Posterior cingulate gyrus (tissue), 11 donors: ENCODE measurements around the gene ANKRD34A.
A peak's percentile ranks its signal among the peaks of the same experiment; 100 is the strongest.
"Not testable (repeated sequence)": the region's sequence is repeated elsewhere in the genome, so short reads cannot be mapped to it uniquely, and the experiment has no call there.

Experiments used
- DNase-seq, 10 donors: peaks; one replicate each; pipeline versions ENCODE4 v3.0.0 to v3.0.0-alpha.2; 2020 to 2021; ENCODE audit warnings: mixed read lengths in 3 of 10
- intact Hi-C: fragments of 100-400 bp; cut with DNase I; formaldehyde crosslinking; loops from one replicate; pipeline ENCODE4 v1.15.1; 2023

The ANKRD34A gene

DNA sequence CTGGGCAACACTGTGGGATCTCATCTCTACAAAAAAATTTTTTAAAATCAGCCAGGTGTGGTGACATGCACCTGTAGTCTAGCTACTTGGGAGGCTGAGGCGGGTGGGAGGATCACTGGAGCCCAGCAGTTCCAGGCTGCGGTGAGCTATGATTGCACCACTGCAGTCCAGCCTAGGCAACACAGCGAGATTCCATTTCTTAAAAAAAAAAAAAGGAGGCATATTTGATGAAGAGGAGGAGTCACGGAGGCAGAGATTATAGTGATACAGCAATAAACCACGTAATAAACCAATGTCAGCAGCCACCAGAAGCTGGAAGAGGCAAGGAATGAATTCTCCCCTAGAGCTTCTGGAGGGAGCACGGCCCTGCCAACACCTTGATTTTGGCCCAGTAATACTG lies 10.5 kb downstream of the ANKRD34A start:
- DNase-seq = no peak
- intact Hi-C loops = no loop called here

DNA sequence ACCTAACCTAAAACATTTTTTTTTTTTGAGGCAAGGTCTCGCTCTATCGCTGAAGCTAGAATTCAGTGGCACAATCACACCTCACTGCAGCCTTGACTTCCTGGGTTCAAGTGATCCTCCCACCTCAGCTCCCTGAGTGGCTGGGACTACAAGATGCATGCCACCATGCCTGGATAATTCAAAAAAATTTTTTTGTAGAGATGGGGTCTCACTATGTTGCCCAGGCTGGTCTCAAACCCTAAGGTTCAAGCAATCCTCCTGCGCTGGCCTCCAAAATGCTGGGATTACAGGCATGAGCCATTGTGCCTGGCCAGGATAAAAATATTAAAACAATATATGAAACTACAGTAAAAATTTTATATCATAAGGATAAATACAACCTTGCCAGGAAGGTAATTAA lies 11.5 kb downstream of the ANKRD34A start:
- intact Hi-C loops = no loop called here
- no peak for DNase-seq

DNA sequence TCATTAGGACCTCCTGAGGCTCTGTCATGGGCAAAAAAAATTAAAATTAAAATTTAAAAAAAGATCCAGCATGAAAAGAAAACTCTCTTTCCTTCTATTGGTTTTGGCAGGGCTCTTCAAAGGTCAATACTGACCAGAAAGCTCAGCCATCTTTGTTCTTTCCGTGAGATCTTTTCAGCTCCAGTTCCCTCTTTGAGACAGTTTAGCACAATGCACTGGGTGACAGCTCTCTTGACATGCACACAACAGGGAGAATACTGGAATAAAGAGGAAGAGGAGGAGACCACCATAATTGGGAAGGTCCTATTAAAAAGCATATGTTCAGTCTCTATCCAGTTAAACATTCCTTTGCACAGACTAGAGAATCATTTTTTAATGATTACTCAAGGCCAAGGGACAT lies 12.8 kb downstream of the ANKRD34A start:
- intact Hi-C loops = no loop called here

DNA sequence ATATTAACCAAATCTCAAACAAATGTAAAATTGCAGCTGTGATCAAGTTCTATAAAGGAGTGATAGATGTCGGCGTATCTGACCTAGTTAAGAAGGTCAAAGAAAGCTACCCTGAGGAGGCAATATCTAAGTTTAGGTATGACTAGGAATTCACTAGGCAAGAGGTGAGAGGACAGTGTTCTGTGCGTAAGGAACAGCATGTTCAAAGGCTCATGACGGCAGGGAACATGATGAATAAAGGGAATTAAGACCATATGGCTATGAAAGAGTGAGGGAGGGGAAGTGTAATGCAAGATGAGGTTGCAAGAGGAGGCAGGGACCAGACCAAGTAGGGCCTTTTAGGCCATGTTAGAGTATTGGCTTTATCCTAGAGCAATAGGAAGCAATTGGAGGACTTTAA lies 15.2 kb downstream of the ANKRD34A start:
- DNase-seq = no peak
- intact Hi-C loops = no loop called here

More for the DNA sequence above, 12.8 kb downstream of the ANKRD34A start:
- DNase-seq = no peak

GRCh38 chr1:145947551-145947950 lies 16.8 kb downstream of the ANKRD34A start:
- no peak for DNase-seq
- intact Hi-C loops = no loop called here

DNA sequence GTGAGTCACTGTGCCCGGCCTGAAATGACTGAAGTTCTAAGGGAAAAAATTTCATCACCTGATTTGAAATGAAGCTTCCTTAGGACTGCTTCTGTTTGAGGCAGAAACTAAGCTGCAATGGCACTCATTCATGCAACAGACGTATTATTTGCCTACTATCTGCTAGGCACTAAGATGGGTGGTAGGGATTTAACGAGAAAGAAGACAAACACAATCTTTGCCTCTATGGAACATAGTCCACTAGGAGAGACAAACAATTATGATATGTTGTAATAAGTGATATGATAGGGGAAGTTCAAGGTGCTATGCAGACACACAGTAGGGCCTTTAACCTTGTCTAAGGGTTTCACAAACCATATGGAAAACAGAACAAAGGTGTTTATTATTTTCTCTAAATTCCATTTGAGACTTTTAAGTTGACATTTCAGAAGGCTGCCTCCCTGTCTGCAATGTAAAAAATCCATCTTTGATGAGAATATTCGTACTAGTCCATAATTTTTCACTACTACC lies 17.8 kb downstream of the ANKRD34A start:
- DNase-seq = no peak
- intact Hi-C loops = no loop called here

DNA sequence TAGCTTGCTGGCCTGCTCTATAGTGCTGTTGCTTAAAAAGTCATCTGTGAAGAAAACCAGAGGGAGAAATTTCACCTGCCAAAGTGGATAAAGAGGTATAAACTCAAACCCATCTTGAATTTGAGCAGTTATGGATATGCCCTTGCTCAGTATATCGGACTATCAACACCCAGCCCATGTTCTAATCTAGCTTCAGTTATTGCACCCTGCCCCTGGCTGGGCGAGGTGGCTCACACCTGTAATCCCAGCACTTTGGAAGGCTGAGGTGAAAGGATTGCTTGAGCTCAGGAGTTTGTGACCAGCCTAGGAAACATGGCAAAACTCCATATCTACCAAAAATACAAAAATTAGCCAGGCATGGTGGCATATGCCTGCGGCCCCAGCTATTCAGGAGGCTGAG lies 19.8 kb downstream of the ANKRD34A start:
- intact Hi-C loops = no loop called here

GRCh38 chr1:145942871-145943270 lies 21.5 kb downstream of the ANKRD34A start:
- no peak for DNase-seq
- intact Hi-C loops = no loop called here

More for the DNA sequence above, 19.8 kb downstream of the ANKRD34A start:
- DNase-seq = no peak

DNA sequence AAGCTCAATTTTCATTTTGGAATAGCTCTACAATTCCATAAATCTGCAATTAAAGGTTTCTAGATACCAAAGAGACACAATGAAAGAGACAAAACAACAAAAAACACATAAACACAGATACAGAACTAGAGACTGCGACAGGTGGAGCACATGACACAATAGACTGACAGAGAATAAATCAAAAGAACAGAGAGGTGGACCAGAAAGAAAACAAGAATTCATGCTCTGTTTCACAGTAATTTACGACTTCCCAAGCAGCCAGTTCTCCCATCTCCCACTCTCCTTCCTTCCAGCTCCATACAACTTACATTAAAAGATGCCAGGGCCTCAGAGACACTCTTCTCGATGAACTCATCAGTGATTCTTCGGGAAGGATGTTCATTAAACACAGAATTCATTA lies 22.0 kb downstream of the ANKRD34A start:
- intact Hi-C loops = no loop called here
- no peak for DNase-seq

DNA sequence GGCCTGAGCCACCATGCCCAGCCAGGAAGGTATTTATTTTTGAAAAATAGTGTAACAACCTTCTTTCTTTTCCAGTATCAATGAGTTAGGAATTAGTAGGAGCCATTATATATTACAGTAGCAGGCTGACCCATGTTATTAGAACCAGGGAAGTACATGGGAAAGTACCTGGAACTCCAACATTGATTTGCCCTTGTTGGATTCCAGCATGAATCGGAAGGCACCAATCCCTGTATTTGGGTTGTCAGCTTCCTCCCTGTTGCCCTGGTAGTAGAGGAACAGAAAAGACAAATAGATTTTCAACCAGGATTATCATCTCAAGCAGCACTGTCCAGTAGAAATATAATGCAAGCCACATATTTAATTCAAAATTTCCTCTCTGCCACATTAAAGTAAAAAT lies 26.9 kb downstream of the ANKRD34A start:
- intact Hi-C loops = no loop called here
- no peak for DNase-seq

DNA sequence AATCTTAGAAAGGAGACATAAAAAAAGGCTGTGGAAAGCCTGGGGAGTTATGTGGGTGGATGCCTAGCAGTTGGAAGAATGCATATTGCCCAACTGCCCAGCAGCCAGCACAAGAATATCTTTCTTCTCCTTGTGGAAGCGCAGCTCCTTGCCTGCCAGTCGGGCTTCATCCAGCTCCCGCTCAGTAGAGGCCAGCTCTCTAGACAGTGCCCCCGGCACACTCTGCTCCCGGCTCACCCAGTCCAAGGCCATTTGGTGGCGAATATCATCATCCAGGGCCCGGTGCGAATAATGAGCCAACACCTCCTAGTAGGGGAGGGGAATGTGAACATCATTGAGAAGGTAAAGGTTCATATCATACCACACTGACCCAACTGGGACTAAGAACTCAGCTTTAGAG lies 28.1 kb downstream of the ANKRD34A start:
- DNase-seq = peak in 1 of 10 donors; percentile 27
- intact Hi-C loops = no loop called here

DNA sequence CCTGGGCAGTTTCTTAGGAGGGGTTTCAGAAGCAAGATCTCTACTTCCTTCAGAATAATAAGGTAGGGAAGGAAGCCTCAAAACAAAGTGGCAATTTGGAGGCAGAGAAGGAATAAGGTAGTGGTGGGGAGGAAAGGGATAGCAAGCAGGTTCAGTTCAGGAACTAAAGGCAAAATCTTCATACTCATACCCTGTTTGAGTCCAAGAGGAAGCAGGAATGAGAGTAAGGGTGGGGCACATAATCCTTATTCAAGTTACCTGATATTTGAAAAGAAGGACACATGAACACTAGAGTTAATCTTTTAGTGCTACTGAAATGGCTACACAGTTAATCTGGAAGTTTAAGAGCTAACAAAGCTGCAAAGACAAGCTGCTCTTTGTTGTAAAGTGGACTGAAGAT lies 28.7 kb downstream of the ANKRD34A start:
- no peak for DNase-seq
- intact Hi-C loops = no loop called here

DNA sequence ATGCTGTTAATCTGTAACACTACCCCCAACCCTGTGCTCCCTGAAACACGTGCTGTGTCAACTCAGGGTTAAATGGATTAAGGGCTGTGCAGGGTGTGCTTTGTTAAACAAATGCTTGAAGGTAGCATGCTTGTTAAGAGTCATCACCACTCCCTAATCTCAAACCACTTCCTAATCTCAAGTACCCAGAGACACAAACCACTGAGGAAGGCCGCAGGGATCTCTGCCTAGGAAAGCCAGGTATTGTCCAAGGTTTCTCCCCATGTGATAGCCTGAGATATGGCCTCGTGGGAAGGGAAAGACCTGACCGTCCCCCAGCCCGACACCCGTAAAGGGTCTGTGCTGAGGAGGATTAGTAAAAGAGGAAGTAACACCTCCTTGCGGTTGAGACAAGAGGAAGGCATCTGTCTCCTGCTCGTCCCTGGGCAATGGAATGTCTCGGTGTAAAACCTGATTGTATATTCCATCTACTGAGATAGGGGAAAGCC lies 31.8 kb downstream of the ANKRD34A start:
- intact Hi-C loops, DNase-seq: not testable (repeated sequence)

GRCh38 chr1:145927916-145928643 lies 36.3 kb downstream of the ANKRD34A start:
- intact Hi-C loops = loop anchor here (2.0 kb wide), 1 partner anchor 29 kb away; no protein-coding TSS in a partner anchor
- no peak for DNase-seq

DNA sequence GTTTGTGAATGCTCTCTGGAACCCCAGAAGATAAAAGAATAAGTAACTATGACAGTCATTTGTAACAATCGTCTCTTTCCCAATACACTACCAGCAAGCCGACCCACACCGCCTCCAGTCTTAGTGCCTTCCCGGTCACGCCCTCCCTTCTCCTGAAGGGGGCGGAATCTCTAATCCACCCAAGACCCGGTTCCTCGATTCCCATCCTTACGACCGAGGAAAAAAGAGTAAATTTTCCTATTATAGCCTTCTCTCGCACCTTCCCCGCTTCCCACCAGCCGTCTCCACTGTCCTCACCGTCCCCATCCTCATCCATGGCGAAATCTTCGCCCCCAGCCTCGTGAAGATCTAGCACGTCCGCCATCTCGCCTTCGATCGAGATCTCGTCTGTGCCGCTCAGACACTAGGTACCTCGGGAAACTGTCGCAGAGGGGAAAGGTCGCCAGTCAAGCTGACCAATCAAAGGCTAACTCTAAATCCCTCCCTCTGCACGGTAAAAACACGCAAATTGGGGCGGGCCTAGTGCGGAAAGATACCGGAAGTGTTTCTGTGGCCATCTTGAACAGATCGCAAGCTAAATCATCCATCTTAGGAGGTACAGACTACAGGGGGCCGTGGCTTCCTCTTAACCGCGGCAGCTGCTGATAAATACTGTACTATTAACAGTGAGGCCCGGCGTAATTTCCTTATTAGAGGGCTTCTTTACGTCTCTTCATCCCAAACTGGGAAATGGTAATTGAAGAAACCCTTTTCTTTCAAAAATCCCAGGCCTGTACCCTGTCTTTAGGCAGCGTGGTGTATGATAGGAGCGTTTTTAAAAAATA lies 37.1 kb downstream of the ANKRD34A start, which contains the start of gene RBM8A:
Gene RBM8A (minus strand): TSS at position 422 of the 824 bp plus-strand sequence. CDS start 58 bp downstream, at position 364.
- peak; percentile 88 to 99 (median 93) for DNase-seq
- intact Hi-C loops = loop anchor here (2.0 kb wide), 1 partner anchor 30 kb away; no protein-coding TSS in a partner anchor

- intact Hi-C loops = loop anchor here (2.0 kb wide), 1 partner anchor 30 kb away; no protein-coding TSS in a partner anchor
- DNase-seq = no peak
Measured at GRCh38 chr1:145926686-145927062, 37.7 kb downstream of the ANKRD34A start.

DNA sequence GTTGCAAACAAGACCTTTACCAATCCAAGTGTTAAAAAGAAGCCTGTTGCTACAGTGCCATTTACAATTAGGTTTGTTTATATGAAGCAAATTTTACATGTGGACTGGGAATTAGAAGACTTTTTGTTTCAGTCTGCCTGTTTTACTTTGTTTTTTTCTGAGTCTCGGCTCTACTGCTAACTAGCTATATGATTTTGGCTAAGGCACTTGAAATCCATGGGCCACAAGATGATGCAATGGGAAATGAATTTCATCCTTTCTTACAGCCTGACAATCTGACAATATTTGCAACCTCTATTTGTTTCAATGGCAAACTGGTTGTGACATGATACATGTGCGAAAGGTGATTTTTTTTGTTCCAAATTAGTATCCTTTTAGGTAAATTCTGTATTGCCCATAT lies 42.1 kb downstream of the ANKRD34A start:
- intact Hi-C loops = no loop called here
- DNase-seq = no peak

- DNase-seq, intact Hi-C loops: not testable (repeated sequence)
Measured at GRCh38 chr1:145920297-145920696, 44.1 kb downstream of the ANKRD34A start.

DNA sequence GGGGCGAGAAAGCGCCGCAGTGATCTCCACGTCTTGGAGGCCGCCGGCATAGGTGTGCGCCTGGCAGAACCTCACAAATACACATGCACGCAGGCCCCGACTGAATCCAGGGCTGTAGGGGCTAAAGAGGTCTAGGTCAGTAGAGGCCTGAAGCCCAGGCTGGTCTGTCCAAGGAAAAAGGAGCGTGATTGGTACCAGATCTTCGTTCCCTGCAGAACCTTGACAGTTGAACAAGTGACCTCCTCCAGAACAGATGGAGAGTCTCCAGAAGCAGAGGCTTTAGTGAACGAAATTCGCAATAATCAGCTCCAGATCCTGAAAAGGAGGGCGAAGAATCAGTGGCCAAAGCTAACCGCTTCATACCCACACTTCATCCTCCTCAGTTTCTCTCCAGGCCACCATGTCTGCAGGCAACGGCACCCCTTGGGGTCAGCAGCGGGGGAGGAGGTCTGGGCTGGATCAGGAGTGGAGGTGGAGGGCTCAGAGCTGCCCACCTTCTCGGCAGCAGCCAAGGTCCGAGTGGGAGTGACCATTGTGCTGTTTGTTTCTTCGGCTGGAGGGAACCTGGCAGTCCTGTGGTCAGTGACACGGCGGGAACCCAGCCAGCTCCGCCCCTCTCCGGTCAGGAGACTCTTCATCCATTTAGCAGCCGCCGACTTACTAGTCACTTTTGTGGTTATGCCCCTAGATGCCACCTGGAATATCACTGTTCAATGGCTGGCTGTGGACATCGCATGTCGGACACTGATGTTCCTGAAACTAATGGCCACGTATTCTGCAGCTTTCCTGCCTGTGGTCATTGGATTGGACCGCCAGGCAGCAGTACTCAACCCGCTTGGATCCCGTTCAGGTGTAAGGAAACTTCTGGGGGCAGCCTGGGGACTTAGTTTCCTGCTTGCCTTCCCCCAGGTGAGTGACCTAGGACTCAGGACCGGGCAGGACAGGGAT lies 45.1 kb downstream of the ANKRD34A start:
- intact Hi-C loops = loop anchor here (2.0 kb wide), 1 partner anchor 38 kb away; no protein-coding TSS in a partner anchor
- DNase-seq = peak in 9 of 10 donors; percentile 28 to 97 (median 42)
